Adipose tissue (tissue), 3 donors: Measurements from ENCODE around the gene MC2R. TPM values are rescaled to one million over a fixed set of nuclear protein-coding genes. Genes with fewer than 3 reads are reported as not detected.

Source experiments
- H3K27ac ChIP-seq: one replicate; pipeline ENCODE4 v1.5.1; 2013; ENCODE audit warnings: low read depth, low read length
- WGBS, 3 donors: extraction: QIAGEN DNeasy Blood & Tissue Kit; methylation state at CpG; one replicate each; pipeline ENCODE4 v1.1.7; 2013; 5-methylcytosine and 5-hydroxymethylcytosine counted together
- polyA plus RNA-seq, 3 donors: library from polyadenylated mRNA; stranded (reverse); fragments of 200-250 nt; gene quantifications; one replicate each; pipeline ENCODE4 v1.2.3, GENCODE V29; 2013
- donor health status: healthy with polysubstance abuse.
- donor health status: Bipolar disorder and iron deficiency.
- donor health status: healthy.

MC2R gene
- polyA plus RNA-seq, 3 donors: not detected

GRCh38 chr18:13836559-13836958 is 78.8 kb downstream of the MC2R start:
- H3K27ac ChIP-seq: no peak overlapping the region
- 88 to 96% (median 90%) methylated on average over 22 of the region's 22 CpGs for WGBS, 3 donors

DNA sequence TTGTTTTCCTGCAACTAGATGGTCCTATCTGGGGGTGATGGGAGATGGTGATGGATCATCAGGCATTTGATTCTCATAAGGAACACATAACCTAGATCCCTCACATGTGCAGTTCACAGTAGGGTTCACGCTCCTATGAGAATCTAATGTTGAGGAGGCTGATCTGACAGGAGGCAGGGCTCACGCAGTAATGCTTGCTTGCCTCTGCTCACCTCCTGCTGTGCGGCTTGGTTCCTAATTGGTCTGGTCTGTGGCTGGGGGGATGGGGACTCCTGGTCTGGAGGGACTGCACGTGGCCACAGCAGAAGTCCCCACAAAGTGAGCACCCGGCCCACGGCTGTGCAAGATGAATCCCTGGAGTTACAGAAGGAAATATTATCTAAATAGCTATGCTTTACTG is 80.1 kb downstream of the MC2R start:
- WGBS, 3 donors: 63 to 71% (median 63%) methylated on average over 6 of the region's 6 CpGs
- no peak overlapping the region for H3K27ac ChIP-seq

- WGBS, 3 donors: 36 to 55% (median 49%) methylated on average over 8 of the region's 8 CpGs
- H3K27ac ChIP-seq: no peak overlapping the region
These were observed 80.8 kb downstream of the MC2R start for GRCh38 chr18:13834496-13835015.

Other genes starting within 250 kb of the MC2R start
- gene FAM210A, start 189.0 kb downstream of the MC2R start, polyA plus RNA-seq: 10 to 100 TPM in 1 of 3 donors, 1 to 10 TPM in 2; 3.2 to 11.2 (median 8.7) TPM
- gene RNMT, start 188.9 kb downstream of the MC2R start, polyA plus RNA-seq: 10 to 100 TPM in 2 of 3 donors, 1 to 10 TPM in 1; 7.7 to 18.2 (median 11.0) TPM
- gene MC5R, start 91.4 kb downstream of the MC2R start, polyA plus RNA-seq: under 1 TPM in 1 of 3 donors, not detected in 2; 0.40 TPM
- 1 to 10 TPM in 2 of 3 donors, under 1 TPM in 1; 0.82 to 4.6 (median 1.2) TPM for gene ZNF519, start 216.9 kb upstream of the MC2R start, polyA plus RNA-seq